ENCODE measurements around the gene CLDN24. TPM values are rescaled to one million over a fixed set of nuclear protein-coding genes. Genes with fewer than 3 reads are reported as not detected.

CLDN24 gene
- total RNA-seq, 1 experiment from 2014 or later = not detected

DNA sequence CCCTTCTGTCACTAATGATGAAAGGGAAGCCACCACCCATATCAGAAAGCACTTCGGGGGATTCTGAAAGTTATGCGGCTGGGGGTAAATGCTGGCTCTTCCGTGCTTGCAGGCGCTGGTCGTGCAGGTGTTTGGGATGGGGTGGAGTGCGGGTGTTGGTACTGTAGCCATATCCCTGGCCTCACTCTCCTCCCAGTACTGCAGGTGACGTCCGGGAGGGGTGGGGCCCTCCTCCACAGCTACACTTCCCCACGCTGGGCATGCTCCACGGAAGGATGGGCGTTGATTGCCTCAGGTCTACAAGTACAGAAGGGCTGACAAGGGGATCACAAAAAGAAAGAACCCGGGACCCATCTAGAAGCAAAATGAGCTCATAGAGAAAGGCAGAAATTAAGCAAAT, 48.6 kb upstream of the CLDN24 start:
- H3K27ac ChIP-seq (ENCODE audit: insufficient read length, low read depth, low read length) = no peak overlapping the region
- H3K23me2 ChIP-seq (ENCODE audit: insufficient read length, low read depth, low read length, poor library complexity, severe bottlenecking) = no peaks in the 10 kb centered on the region
- no peak overlapping the region for H3T11ph ChIP-seq (ENCODE audit: low read length)
- no peak overlapping the region for H2BK120ac ChIP-seq (ENCODE audit: low read depth, low read length, poor library complexity, severe bottlenecking)
- H3K27me3 ChIP-seq (ENCODE audit: insufficient read depth, low read length) = no peaks in the 10 kb centered on the region
- Mint-ChIP-seq H3K4me1 (peaks cover 5 to 14% of the 10 kb centered on the region in 2 experiments; a peak in 3 of 4 replicates), H3K9me3 (peaks cover 14 to 20% of the 10 kb centered on the region in 2 experiments), H3K4me3 (no peak overlapping the region), H3K27me3 (ENCODE audit: low read depth) (peaks cover 1% of the 10 kb centered on the region), H3K27ac (no peak overlapping the region), H3K36me3 (ENCODE audit: insufficient read depth in 1 of 3, low read depth in 3 of 3) (peaks cover 0 to 8% (median 6%) of the 10 kb centered on the region in 3 experiments; a peak in 3 of 7 replicates)
- H3K4me2 ChIP-seq (ENCODE audit: insufficient read depth, insufficient read length, low read length) = no peak overlapping the region
- no peak overlapping the region for H3K9ac ChIP-seq (ENCODE audit: extremely low read depth, insufficient read length, low read length)
- no peak overlapping the region for H4K91ac ChIP-seq (ENCODE audit: insufficient read length, low read depth, low read length)
- H3K56ac ChIP-seq (ENCODE audit: insufficient read length, low read depth, low read length) = no peak overlapping the region
- H3K79me1 ChIP-seq (ENCODE audit: insufficient read depth, low read depth, low read length, poor library complexity, severe bottlenecking) = no peaks in the 10 kb centered on the region
- H3K4ac ChIP-seq (ENCODE audit: low read depth, low read length) = no peak overlapping the region
- no peak overlapping the region for H2BK5ac ChIP-seq (ENCODE audit: insufficient read length, low read length)
- no peak overlapping the region for H2BK15ac ChIP-seq (ENCODE audit: low read depth, low read length)
- H4K20me1 ChIP-seq (ENCODE audit: control insufficient read depth, insufficient read depth, insufficient read length) = no peaks in the 10 kb centered on the region
- no peak overlapping the region for H2AFZ ChIP-seq (ENCODE audit: low read length)
- no peak overlapping the region for H2AK5ac ChIP-seq (ENCODE audit: insufficient read length, low read length)
- H2BK12ac ChIP-seq (ENCODE audit: insufficient read length, low read depth, low read length) = no peak overlapping the region
- no peak overlapping the region for H4K8ac ChIP-seq (replicated peaks; ENCODE audit: insufficient read length, low read depth, low read length)
- H3K14ac ChIP-seq (ENCODE audit: insufficient read depth, low read length) = no peak overlapping the region
- WGBS (ENCODE audit: extremely low coverage, insufficient read length, low lambda C conversion rate) = no CpG with 5 or more reads among the region's 12 CpGs
- H2BK20ac ChIP-seq (ENCODE audit: low read depth, low read length, poor library complexity, severe bottlenecking) = no peak overlapping the region
- TF ChIP-seq, protein P1, sequence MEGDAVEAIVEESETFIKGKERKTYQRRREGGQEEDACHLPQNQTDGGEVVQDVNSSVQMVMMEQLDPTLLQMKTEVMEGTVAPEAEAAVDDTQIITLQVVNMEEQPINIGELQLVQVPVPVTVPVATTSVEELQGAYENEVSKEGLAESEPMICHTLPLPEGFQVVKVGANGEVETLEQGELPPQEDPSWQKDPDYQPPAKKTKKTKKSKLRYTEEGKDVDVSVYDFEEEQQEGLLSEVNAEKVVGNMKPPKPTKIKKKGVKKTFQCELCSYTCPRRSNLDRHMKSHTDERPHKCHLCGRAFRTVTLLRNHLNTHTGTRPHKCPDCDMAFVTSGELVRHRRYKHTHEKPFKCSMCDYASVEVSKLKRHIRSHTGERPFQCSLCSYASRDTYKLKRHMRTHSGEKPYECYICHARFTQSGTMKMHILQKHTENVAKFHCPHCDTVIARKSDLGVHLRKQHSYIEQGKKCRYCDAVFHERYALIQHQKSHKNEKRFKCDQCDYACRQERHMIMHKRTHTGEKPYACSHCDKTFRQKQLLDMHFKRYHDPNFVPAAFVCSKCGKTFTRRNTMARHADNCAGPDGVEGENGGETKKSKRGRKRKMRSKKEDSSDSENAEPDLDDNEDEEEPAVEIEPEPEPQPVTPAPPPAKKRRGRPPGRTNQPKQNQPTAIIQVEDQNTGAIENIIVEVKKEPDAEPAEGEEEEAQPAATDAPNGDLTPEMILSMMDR (conservative IDR thresholded peaks at IDR 0.05) = no peak
- no peak overlapping the region for H4K5ac ChIP-seq (ENCODE audit: insufficient read length, low read depth, low read length)
- no peak for DNase-seq
- no peaks in the 10 kb centered on the region for H3K4me1 ChIP-seq (ENCODE audit: insufficient read depth, low read length)
- no peaks in the 10 kb centered on the region for H3K79me2 ChIP-seq (ENCODE audit: insufficient read depth, low read length)
- no peak overlapping the region for H3K23ac ChIP-seq (ENCODE audit: insufficient read length, low read depth, low read length)
- no peaks in the 10 kb centered on the region for H3K9me3 ChIP-seq (ENCODE audit: control insufficient read depth, low read depth, low read length)
- no peak overlapping the region for H3K18ac ChIP-seq (ENCODE audit: insufficient read length, low read depth, low read length)
